ENCODE results near the gene KCNJ1.

KCNJ1 gene

GRCh38 chr11:128901653-128902514 is 34.8 kb upstream of the KCNJ1 start:
- no peak for DNase-seq (ENCODE audit: low spot score)

- DNase-seq (ENCODE audit: low spot score), result no peak
Observed at GRCh38 chr11:128900468-128900867, 33.4 kb upstream of the KCNJ1 start.

GRCh38 chr11:128898580-128899344 is 31.7 kb upstream of the KCNJ1 start:
- no peak for DNase-seq (ENCODE audit: low spot score)

- DNase-seq (ENCODE audit: low spot score), result no peak
Observed at GRCh38 chr11:128897826-128898225, 30.7 kb upstream of the KCNJ1 start.

GRCh38 chr11:128896356-128896755 is 29.3 kb upstream of the KCNJ1 start:
- no peak for DNase-seq (ENCODE audit: low spot score)

- no peak for DNase-seq (ENCODE audit: low spot score)
Observed at GRCh38 chr11:128895526-128895925, 28.4 kb upstream of the KCNJ1 start.

- DNase-seq (ENCODE audit: low spot score), result no peak
Observed at GRCh38 chr11:128894685-128895084, 27.6 kb upstream of the KCNJ1 start.

- no peak for DNase-seq (ENCODE audit: low spot score)
Observed at GRCh38 chr11:128894286-128894681, 27.2 kb upstream of the KCNJ1 start.

GRCh38 chr11:128893578-128894285 is 26.6 kb upstream of the KCNJ1 start:
- DNase-seq (ENCODE audit: low spot score), result no peak

- DNase-seq (ENCODE audit: low spot score), result no peak
Observed at GRCh38 chr11:128892866-128893565, 25.9 kb upstream of the KCNJ1 start.

GRCh38 chr11:128891913-128892398 is 24.9 kb upstream of the KCNJ1 start:
- peak; percentile 39 for DNase-seq (ENCODE audit: low spot score)

GRCh38 chr11:128890543-128891368 is 23.7 kb upstream of the KCNJ1 start, which contains the start of gene KCNJ5:
TSS of gene KCNJ5 (plus strand) at chr11:128891356. CDS start at chr11:128911274, 19,918 bp downstream.
- no peak for DNase-seq (ENCODE audit: low spot score)

- no peak for DNase-seq (ENCODE audit: low spot score)
Observed at GRCh38 chr11:128890216-128890542, 23.1 kb upstream of the KCNJ1 start.

- DNase-seq (ENCODE audit: low spot score), result no peak
Observed at GRCh38 chr11:128889657-128890213, 22.6 kb upstream of the KCNJ1 start.

- DNase-seq (ENCODE audit: low spot score), result no peak
Observed at GRCh38 chr11:128888034-128888985, 21.2 kb upstream of the KCNJ1 start.

- DNase-seq (ENCODE audit: low spot score), result no peak
Observed at GRCh38 chr11:128886406-128887124, 19.5 kb upstream of the KCNJ1 start.

- peak; percentile 71 for DNase-seq (ENCODE audit: low spot score)
Observed at GRCh38 chr11:128884703-128885338, 17.7 kb upstream of the KCNJ1 start.

GRCh38 chr11:128884054-128884453 is 17.0 kb upstream of the KCNJ1 start:
- DNase-seq (ENCODE audit: low spot score), result no peak
